Fibroblast of skin of left quadriceps (primary cell): Measurements from ENCODE around the gene GALNT9.

ENCODE experiments used
- DNase-seq, 2 experiments: peaks; one replicate each; pipeline ENCODE4 v3.0.0-alpha.2; 2013; ENCODE audit warnings: low read depth in 2 of 2

GALNT9 gene

DNA sequence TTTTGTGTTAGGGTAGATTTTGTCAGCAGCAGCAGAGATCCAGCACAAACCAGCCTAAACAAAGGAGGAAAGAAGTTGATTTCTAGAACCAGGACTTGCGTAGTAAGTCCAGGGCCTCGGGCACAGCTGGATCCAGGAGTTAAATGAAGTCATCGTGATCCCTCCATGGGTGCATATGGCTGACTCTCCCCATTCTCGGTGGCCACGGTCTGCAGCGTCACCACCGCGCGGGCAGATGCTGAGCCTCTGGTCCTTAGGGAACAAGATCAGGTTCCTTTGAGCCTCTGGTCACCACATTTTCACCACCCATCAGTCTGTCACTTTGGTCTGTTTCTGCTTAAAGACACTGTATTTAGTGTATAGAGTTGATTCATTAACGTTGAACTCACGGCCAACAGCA is 14.8 kb upstream of the GALNT9 start:
- no peak for DNase-seq

DNA sequence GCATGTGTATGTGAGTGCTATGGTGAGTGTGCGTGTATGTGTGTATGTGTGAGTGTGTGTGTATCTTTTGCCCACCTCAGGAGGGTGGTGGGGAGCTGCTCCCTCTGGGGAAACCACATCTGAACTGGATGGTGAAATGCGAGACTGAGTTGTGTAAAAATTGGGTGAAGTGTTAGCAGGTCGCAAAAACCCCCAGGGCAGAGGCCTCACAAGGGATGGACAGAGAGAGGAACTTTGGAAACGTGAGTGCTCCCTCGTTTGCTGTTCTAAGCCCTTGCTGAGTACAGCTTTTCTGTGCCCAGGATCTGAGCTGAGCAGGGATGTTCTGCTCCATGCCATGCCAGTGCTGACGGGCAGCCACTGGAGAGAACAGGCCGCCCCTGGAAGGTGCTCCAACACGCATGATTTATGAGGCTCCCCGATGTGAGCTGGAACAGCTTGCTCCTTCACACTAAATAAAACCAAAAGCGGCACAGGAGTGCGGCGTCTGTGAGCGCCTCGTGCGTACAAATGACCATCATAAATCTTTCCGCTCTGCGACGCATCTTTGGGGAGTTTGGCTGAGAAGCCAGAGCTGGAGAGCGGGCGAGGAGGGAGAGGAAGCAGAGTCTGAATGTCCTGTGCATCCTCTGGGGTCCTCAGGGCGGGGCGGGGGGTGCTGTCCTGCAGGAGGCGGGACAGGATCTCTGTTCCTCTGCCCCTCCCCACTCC is 14.1 kb upstream of the GALNT9 start:
- DNase-seq: no peak

DNA sequence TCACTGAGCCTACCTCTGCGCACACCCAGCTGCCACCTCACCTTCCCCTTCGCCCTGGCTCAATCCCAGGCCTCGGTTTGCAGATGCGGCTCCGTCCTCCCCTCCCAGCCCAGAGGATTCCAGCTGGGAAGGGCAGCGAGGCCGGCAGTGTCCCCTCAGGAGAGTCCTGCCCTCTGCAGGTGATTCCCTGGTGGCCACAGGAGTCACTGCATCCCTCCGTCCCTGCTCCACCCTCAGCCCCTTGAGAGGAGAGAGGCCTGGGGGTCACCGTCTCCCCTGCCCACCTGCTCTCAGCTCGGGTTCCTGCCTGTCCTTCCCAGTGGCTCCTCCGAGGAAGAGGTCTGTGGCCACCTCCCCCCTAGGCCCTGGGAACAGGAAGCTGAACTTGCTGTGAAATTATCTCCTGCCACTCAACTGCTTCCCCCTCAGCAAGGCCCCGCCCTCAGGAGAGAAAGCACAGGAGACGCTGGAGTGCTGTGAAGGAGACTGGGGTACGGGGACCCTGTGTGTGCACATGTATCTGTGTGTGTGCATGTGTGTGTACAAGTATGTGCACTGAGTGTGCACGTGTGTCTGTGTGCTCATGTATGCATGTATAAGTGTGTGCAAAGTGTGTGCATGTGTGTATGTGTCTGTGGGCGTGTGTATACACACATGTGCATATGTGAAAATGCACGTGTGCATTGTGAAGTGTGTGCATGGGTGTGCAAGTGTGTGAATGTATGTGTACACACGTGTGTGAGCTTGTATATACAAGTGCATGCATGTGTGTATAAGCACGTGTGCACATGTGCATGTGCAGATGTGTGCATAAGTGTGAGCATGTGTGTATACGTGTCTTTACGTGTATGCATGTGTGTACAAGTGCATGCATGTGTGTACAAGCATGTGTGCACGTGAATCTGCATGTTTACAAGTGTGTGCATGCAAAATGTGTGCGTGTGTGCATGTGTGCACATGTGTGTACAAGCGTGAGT is 13.2 kb upstream of the GALNT9 start:
- no peak for DNase-seq

DNA sequence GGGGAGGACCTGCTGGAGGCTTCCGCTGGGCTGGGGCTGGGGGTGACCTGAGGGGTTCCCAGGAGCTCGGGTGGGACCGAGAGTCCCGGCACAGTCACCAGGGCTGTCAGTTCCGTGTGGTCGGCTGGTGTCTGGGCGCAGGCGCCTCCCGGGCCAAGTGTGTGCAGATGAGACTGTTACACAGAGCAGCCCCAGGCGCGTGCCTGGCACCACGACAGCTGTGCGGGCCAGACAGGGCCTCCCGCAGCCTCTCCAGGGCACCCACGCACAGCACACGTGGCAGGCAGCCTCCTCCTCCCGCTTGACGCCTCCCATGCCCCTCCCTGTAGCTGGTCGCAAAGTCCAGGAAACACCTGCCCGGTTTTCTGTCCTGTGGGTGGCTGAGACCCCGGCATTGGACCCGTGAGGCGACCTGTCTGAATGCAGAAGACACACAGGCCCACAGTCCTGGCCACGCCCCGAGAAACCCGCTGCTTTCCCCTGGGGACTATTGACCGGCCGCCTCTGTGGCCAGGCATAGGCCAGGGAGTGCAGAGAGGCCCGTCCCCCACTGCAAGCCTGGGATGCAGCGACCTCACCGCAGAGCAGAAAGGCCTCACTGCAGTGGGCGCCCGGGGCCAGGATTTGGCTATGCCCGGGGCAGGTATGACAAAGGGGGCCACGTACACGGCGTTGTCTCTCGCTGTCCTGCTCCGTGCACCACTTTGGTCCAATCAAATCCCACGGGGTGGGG is 12.1 kb upstream of the GALNT9 start:
- DNase-seq: no peak

DNA sequence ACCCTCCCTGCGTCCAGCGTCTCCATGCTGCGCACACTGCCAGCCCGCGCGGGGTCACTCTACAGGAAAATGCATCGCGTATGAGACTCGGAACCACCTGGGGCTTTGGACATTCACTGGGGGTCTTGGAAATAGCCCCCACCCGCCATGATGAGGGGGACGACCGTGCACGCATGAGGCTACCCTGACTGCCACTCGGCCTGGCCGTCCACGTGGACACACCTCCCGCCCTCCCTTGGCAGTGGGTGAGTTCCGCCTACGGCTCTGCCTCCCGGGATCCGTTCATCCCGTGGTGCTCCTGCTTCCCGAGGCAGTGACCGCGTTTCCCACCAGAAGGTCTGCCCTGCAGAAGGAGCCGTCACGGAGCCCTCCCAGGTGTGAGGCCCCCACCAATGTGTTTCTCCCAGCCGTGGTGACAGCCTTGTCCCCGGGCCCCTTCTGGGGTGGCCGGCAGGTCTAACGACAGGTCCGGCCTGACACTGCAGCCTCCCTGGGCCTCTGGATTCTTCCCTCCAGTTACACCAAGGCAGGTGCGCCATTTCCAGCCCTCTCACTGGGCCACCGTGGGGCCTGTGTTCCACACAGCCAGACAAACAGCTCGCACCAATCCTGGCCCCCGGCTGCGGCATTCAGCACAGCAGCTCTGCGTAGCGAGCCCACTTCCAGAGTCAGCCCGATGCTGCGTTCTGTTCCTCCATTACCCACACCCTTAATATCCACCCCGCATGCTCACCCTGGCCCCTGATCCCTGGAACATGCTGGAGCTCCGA is 11.1 kb upstream of the GALNT9 start:
- no peak for DNase-seq

DNA sequence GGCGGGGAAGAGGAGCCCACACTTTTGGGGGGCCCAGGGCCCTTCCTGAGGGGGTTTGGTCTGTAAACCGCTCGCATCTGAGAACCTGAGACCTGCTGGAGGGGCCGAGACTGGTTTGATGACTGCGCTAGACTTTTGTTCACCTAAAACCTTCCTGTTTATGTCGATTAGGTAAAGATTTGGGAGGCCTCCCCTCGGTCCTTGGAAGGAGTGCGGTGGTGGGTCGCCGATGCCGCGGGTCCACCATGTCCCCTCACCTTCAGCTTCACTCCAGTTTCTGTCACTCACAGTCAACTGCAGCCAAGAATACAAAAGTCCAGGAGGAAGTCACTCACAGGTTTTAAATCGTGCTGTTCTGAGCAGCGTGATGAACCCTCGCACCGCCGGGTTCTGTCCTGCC is 10.5 kb upstream of the GALNT9 start:
- no peak for DNase-seq

DNA sequence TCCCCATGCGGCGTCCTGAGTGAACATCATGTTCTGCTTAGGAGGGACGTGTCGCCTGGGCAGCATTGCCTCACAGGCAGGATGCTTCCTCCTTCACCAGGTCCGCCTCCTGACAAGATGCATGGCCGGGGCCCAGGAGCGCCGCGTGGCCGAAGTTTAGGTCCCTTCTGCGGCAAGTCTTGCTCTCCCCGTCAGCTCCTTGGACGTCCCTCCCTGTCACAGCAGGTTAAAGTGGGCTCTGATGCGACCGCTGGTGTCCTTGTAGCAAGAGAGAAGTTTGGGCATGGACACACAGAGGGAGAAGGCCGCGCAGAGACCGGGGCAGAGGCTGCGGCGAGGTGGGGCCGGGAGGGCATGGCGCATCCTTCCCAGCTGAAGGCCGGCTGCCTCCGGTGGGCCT is 9.4 kb upstream of the GALNT9 start:
- DNase-seq: no peak

DNA sequence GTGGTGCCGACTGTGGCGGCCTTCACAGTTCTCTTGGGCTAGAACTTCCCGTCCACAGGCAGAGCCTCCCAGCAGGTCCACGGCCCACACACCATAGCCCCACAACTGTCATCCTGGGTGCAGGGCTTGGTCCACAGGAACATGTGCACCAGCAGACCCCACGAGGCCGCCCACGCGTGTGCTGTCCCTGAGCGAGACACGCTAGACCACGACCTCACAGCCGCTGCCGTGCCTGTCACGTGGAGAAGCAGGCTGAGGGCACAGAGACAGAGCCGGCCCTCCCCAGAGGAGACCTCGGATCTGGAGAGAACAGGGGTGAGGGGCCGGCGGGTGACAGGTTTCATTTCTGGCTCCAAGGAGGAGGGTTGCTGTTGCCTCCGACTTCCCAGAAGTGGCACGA is 8.9 kb upstream of the GALNT9 start:
- DNase-seq: no peak

DNA sequence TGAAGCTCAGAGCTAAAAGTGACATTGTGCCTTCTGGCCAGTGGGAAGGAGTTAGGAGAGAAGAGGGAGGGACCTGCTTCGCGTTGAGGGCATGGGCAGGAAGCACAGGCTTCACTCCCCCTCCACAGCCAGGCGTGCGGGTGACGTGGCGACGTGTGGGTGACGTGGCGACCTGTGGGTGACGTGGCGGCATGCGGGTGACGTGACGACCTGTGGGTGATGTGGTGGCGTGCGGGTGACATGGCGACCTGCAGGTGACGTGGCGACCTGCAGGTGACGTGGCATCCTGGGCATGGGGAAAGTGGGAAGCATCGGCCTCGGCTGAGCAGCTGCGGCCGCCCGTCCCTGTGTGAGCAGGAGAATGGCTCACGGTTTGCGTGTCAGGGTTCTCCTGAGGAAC is 8.2 kb upstream of the GALNT9 start:
- no peak for DNase-seq

DNA sequence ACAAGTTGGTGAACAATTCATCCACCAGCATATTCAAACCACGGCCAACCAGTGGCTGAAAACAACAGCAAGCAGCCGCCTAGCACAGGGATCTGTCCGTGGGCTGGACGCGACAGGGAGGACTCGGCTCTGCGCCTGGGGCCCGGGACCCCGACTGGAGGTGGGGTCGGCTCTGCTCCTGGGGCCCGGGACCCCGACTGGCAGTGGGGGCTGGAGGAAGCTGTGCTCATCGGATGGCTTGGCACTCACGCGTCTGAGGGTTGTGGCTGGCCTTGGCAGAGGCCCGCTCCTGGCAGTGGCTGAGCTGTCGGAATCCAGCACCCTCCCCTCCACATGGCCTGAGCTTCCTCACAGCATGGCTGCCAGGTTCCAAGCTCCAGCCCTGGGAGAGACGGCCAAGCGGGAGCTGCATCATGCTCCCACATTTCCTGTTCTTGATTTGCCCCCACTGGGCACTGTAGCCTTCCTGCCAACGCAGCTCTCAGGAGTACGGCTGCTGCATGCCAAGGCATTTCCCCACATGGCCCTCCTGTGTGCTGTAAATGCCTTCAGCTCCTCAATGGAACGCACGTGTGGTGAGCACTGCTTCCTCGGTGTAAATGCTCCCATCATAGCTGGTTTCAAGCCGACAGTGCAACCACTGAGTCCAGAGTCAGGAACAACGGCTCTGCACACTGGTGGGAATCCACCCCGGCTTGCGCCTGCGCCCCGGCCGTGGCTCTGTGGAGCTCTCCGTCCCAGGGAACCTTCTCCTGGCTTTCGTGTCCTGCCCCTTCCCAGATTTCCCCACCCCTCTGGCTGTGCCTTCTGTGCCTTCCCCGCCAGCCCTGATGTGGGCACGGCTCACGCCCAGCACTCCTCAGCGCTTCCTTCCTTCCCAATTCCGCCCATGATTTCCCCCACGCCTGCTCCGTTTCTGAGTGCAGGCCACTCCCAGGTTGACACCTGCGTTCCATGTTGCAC is 7.3 kb upstream of the GALNT9 start:
- DNase-seq: no peak

DNA sequence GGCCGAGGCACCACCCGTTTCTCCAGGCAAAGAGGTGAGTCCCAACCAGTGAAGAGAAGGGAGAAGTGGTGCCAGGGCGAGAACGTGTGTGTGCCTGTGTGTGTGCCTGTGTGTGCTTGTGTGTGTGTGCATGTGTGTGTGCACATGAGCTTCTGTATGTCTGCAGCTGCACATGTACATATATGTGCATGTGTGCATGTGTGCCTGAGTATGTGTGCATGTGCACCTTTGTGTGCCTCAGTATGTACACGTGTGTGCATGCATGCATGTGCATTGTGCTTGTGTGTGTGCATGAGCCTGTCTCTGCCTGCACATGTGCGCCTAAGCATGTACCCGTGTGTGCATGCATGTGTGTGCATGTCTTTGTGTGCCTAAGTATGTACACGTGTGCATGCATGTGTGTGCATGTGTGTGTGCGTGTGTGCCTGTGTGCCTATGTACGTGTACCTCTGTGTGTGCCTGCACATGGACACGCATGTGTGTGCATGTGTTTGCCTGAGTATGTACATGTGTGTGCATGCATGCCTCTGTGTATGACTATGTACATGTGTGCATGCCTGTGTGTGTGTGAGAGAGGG is 5.9 kb upstream of the GALNT9 start:
- no peak for DNase-seq

DNA sequence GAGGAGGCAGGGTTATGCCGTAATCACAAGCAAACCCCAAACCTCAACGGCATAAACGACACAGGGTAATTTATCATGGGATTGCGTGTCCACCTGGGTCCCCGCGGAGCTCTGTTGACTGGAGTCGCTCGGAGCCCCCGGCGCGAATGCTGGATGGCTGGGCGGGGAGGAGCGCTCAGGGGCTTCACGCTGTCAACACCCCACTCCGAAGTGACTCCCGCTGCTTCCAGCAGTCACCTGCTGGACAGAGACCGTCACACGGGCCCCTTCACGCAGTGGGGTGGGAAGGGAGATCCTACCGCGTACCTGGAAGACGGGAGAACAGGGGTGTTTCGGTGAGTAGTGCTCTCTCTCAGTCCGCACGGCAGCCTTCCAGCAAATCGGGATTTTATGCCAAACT is 4.4 kb upstream of the GALNT9 start:
- DNase-seq: no peak

DNA sequence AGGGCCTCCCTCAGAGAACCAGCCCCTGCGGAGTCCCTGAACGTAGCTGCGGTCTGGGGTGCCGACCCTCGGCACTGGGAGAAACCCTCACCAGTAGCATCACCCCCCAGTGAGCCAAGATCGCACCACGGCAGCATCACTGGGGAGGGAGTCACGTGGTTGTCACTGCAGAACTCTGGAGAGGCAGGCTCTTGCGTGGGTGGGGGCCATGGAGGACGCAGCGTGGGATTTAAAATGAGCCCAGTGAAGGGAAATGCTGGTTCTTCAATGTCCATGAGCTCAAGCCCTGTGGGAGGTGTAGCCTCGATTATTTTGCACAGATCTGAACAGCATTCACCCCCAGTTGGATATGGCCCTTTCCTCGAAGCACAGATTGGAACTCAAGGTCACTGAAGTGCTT is 3.9 kb upstream of the GALNT9 start:
- DNase-seq: no peak

DNA sequence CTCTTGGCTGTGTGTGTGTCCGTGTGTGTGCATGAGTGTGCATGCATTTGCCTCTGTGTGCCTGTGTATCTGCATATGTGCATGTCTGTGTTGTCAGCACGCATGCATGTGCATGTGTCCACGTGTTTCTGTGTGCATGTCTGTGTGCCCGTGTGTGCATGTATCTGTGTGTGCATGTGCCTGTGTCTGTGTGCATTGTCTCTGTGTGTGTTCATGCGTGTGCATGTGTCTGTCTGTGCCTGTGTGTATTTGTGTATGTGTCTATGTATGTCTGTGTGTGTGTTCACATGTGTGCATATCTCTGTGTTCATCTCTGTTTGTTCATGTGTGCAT is 1.1 kb upstream of the GALNT9 start:
- no peak for DNase-seq

DNA sequence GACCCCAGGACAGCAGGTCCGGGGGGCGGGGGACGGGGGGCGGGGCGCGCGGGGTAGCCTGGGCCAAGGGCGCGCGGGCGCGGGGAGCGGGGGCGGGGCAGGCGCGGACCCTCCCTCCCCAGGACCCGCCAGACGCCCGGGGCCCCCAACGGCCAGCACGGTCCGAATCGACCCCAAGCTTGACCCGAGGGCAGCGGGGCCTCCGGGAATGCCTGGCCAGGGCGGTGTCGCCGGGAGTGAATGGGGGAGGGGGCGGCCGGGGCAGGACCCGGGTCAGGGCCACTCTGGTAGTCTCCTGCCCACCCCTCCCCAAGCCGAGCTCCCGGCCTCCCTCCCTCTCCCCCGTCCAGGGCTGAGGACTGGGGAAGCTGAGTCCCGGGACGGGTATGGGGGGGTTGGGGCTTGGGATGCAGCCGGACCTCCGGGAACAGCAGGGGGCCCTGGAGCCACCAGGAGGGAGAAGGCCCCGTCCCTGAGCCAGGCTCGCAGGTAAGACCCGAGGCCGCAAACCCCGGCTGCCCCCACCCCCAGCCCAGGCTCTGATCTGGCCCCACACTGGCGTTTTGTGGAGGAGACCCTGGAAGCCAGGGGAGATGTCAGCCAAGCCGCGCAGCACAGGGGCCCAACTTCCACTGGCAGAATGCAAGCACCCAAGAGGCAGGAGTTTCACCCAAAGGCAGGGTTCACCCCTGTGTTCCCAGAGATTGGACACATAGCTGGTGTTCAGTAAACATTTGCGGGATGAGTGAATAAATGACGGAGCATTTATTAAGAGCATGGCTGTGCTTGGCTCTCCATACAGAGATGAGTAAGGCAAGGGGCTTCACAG is 545 bp upstream of the GALNT9 start:
- DNase-seq: no peak

DNA sequence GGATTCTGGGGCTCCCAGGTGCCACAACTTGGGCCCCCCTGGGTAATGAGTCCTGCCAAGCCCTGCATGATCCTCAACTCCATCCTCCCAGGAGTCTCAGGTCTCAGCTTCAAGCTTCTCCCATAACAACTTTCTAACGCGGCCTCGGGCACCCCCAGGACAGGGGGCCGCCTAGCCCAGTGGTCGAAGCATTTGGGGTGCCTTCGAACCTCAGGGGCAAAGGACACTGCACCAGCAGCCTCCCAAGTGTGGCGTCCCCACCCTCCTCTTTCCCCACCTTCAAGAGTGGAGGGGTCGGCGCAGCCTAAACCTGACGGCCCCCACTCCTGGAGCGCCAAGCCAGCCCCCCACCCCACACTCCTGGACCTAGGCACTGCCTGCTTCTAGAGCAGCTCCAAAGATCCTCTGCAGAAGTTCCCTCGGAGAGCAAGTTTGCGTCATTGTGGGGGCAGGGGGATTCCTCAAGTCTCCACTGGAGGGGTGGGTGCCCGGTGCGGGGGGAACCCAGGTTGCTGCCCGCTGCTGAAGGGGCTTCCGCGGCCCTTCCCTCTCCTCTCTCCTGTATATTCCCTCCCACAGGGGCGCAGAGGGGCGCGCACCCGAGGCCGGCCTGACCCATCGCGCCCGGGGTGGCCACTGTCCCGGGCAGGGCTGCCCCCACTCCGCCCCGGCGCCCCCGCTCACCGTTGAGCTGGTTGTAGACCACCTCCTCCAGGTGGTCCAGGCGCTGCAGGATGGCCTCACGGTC is 933 bp downstream of the GALNT9 start:
- DNase-seq: no peak

DNA sequence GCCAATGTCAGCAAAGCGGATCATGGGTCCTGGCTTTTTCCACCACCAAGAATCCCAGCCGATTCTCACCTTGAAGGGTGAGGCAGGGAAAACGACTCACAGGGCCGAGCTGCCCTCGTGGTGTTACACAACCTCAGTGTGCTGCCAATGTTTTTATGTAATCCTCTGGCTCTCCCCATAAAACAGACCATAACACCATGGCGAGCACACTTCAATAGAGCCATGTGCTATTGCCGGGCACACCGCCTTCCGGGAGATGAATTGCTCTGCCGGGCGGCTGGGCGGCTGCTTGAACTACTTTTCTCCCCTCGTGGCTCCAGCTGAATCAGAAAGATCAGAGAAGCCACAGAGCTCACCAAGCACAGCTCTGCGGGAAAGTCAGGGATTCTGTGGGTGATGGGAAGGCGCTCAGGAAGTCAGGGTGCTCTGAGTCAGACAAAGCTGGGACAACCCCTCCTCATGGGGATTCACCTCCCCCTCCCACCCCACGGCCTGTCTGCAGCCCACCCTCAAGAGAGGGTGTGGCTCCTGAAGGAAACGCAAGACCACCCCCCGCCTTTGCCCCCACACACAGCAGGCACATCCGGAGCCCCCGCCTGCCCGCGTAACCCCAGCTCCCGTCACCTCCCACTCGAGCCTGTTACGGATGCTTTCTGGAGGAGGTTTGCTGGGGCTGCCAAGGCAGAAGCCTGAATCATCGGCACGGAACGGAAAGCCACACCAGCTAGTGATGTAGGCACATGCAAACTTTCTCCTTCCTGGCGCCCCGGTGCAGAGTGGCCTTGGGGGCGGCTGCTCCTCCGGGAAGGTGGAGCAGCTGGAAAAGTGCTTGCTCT is 1.8 kb downstream of the GALNT9 start:
- DNase-seq: peak; percentile 44 to 61

DNA sequence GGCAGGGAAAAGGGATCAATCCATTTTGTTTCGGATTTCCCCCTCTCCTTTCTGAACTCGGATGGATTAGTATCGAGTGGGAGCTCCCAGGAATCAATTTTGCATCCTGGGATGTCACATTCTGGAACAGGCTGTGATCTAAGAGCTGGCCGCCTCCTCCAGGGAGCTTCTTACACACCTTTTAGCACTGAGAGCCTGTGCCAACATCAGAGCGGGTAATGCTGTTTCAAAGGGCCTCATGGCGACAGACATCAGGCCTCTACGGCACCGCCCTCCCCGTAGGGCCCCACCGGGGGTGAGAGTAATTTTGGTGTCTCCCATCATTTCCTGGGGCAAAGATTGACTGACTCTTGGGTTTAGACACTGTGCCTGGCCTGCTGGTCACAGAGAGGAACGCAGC is 2.7 kb downstream of the GALNT9 start:
- no peak for DNase-seq
